DND-41 (cell line): ENCODE data around the gene MAL.

Source experiments
- ATAC-seq: fragments of 200-7000 bp; cut with Tn5 transposase; 3 replicates; pipeline ENCODE4 v1.9.1; 2021; ENCODE audit warnings: low read depth; ENCODE audit not compliant: insufficient read depth
- DNase-seq: peaks from one replicate; pipeline ENCODE4 v3.0.0-alpha.2; 2020
- H2AFZ ChIP-seq: 2 replicates; pipeline ENCODE4 v1.6.0; 2012; ENCODE audit warnings: low read depth, low read length
- H3K27ac ChIP-seq: 2 replicates; pipeline ENCODE4 v1.5.1; 2012; ENCODE audit warnings: low read length, inconsistent platforms
- H3K27me3 ChIP-seq: fragments of 200-600 bp; sonication (generic); 2 replicates; pipeline ENCODE4 v1.6.0; 2012; ENCODE audit warnings: low read length, mild to moderate bottlenecking, inconsistent platforms; ENCODE audit not compliant: insufficient read depth, poor library complexity
- H3K36me3 ChIP-seq: 2 replicates; pipeline ENCODE4 v1.5.1; 2012; ENCODE audit warnings: low read length, inconsistent platforms; ENCODE audit not compliant: insufficient read depth
- H3K4me1 ChIP-seq: 2 replicates; pipeline ENCODE4 v1.5.1; 2012; ENCODE audit warnings: mild to moderate bottlenecking, low read length; ENCODE audit not compliant: insufficient read depth
- H3K4me2 ChIP-seq: 2 replicates; pipeline ENCODE4 v1.6.0; 2012; ENCODE audit warnings: mild to moderate bottlenecking, moderate library complexity, low read length, inconsistent platforms; ENCODE audit not compliant: insufficient read depth
- H3K4me3 ChIP-seq, 2 experiments: fragments of 200-600 bp in 1 of 2; shearing (Covaris generic) in 1 of 2; 2 replicates each; pipeline ENCODE4 v1.5.1; 2012 to 2016; ENCODE audit warnings: inconsistent platforms in 2 of 2, low read length in 2 of 2, mild to moderate bottlenecking in 2 of 2, low read depth in 1 of 2, moderate library complexity in 1 of 2
- H3K79me2 ChIP-seq: 2 replicates; pipeline ENCODE4 v1.6.0; 2012; ENCODE audit warnings: low read length, inconsistent platforms; ENCODE audit not compliant: insufficient read depth
- H3K9ac ChIP-seq: 2 replicates; pipeline ENCODE4 v1.6.0; 2012; ENCODE audit warnings: low read depth, mild to moderate bottlenecking, inconsistent platforms, low read length, moderate library complexity
- H3K9me3 ChIP-seq: 2 replicates; pipeline ENCODE4 v1.5.1; 2012; ENCODE audit warnings: low read length, moderate library complexity, mild to moderate bottlenecking, inconsistent platforms; ENCODE audit not compliant: insufficient read depth, severe bottlenecking
- H4K20me1 ChIP-seq: 2 replicates; pipeline ENCODE4 v1.6.0; 2012; ENCODE audit warnings: low read length; ENCODE audit not compliant: insufficient read depth
- EZH2 ChIP-seq: IDR thresholded peaks from 3 replicates; pipeline ENCODE4 v1.6.1; 2012; ENCODE audit warnings: borderline replicate concordance, low read depth, mild to moderate bottlenecking, moderate library complexity, low read length, inconsistent platforms; ENCODE audit not compliant: severe bottlenecking
- TF ChIP-seq, protein P1 (sequence below): IDR thresholded peaks from 2 replicates; pipeline ENCODE4 v1.5.1; 2012; ENCODE audit warnings: borderline replicate concordance, low read length, moderate library complexity, mild to moderate bottlenecking; ENCODE audit not compliant: poor library complexity, severe bottlenecking; ENCODE audit errors: extremely low read depth

The MAL gene

DNA sequence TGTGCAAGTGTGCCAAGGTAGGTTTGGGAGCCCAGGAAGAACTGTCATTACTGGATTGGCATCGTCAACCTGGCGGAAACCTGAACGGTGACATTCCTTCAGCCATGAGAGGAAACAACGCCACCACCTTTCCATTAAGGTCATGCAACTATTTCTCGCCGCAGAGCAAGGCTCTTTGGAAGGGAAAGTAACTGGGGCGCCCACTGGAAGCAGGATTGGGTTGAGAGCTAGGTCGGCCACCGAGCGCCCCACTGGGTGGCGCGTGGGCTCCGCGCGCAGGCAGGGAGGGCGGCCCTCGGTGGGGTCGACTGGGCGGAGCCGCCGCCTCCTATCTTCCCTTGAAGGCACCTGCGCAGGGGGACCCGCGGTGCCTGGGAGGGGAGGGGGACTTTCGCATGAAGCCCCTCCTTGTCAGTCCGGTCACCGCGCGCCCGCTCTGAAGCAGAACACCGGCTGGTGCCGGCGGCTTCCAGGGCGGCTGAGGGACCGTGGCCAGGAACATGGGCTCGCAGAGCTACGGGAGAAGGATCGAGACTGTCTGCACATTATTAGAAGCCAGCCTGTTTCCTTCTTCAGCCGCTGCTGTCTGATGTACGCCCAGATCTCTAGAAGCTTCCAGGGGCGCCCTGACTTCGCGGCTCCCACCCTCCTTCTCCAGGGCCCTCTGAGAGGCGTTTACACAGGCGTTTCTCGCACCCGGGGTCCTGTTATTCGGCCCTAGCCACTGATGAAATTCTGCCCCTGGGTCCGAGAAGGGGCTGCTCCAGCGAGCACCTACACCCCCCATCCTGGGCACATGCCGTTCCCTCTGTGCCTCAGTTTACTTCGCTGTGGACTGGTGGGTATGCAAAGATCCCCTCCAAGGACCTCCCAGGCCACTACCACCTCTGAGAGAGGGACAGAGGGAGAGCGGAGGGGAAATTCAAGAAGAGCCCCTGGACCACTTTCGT lies 27.3 kb upstream of the MAL start:
- Histone ChIP-seq H2AFZ (no peak overlapping the region), H3K4me3 (no peak overlapping the region), H3K79me2 (no peaks in the 10 kb centered on the region), H3K4me1 (no peaks in the 10 kb centered on the region), H3K36me3 (no peaks in the 10 kb centered on the region), H4K20me1 (no peaks in the 10 kb centered on the region), H3K27ac (no peak overlapping the region), H3K9ac (no peak overlapping the region), H3K9me3 (no peaks in the 10 kb centered on the region), H3K27me3 (no peaks in the 10 kb centered on the region), H3K4me2 (no peak overlapping the region)
- DNase-seq (no peak), ATAC-seq (no peak)
- TF ChIP-seq, protein P1, sequence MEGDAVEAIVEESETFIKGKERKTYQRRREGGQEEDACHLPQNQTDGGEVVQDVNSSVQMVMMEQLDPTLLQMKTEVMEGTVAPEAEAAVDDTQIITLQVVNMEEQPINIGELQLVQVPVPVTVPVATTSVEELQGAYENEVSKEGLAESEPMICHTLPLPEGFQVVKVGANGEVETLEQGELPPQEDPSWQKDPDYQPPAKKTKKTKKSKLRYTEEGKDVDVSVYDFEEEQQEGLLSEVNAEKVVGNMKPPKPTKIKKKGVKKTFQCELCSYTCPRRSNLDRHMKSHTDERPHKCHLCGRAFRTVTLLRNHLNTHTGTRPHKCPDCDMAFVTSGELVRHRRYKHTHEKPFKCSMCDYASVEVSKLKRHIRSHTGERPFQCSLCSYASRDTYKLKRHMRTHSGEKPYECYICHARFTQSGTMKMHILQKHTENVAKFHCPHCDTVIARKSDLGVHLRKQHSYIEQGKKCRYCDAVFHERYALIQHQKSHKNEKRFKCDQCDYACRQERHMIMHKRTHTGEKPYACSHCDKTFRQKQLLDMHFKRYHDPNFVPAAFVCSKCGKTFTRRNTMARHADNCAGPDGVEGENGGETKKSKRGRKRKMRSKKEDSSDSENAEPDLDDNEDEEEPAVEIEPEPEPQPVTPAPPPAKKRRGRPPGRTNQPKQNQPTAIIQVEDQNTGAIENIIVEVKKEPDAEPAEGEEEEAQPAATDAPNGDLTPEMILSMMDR, result no peak
- no peak for TF ChIP-seq EZH2

DNA sequence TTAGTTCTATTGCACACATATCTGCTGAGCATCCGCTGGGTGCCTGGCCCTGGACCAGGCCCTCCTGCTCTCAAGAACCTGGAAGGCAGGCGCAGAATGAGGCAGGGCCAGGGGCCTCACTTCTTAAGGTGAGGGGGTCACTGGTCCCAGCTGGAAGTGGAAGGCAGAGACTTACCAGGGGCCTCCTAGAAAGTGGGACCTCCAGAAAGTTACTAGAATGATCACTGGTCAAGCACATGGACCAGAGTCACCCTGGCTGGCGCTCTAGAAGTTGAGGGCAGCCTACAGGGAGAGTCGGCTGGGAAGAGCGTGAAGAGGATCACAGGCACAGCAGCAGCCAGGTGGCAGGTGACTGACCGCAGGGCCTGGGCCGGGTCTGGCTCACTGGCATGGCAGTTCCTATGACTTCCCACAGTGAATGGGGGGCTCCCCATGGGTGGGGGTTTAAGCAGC lies 26.1 kb upstream of the MAL start:
- no peaks in the 10 kb centered on the region for H3K9me3 ChIP-seq
- H3K27me3 ChIP-seq, result no peaks in the 10 kb centered on the region
- H3K4me3 ChIP-seq, result no peak overlapping the region
- H3K4me1 ChIP-seq, result no peaks in the 10 kb centered on the region
- H3K9ac ChIP-seq, result no peak overlapping the region
- H4K20me1 ChIP-seq, result no peaks in the 10 kb centered on the region
- DNase-seq (no peak), ATAC-seq (no peak)
- H3K79me2 ChIP-seq, result no peaks in the 10 kb centered on the region
- no peak overlapping the region for H3K4me2 ChIP-seq
- H3K36me3 ChIP-seq, result no peaks in the 10 kb centered on the region
- H3K27ac ChIP-seq, result no peak overlapping the region
- TF ChIP-seq, protein P1, result no peak
- TF ChIP-seq EZH2, result no peak
- no peak overlapping the region for H2AFZ ChIP-seq

DNA sequence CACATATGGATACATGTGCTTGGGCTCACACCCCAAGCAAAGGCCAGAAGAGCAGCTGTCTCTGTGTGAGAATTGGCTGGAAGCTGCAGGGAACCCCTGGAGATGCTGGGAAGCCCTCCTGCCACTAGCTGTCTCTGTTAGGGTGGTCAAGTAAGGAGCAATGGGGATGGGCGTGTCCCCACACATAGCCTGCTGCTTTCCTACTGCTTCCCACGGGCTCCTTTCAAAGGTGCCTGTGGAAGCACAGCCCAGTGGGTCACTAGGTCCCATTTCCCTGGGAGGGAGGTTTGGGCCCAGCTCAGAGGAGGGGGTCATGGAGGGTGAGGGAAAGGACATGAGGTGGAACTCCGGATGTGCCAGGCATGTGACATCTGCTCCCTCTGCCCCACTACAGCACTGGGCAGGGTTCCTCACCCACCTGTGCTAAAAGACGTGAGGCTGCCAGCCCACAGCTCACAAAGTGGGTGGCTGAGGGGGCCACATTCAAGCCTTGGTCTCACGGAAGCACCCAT lies 24.4 kb upstream of the MAL start:
- no peak overlapping the region for H3K27ac ChIP-seq
- H3K9ac ChIP-seq, result no peak overlapping the region
- H3K4me3 ChIP-seq, result no peak overlapping the region
- H3K4me2 ChIP-seq, result no peak overlapping the region
- no peaks in the 10 kb centered on the region for H3K27me3 ChIP-seq
- no peak for TF ChIP-seq EZH2
- TF ChIP-seq, protein P1, result no peak
- no peaks in the 10 kb centered on the region for H3K4me1 ChIP-seq
- H3K79me2 ChIP-seq, result no peaks in the 10 kb centered on the region
- no peaks in the 10 kb centered on the region for H3K36me3 ChIP-seq
- H4K20me1 ChIP-seq, result no peaks in the 10 kb centered on the region
- ATAC-seq (no peak), DNase-seq (no peak)
- H2AFZ ChIP-seq, result no peak overlapping the region
- H3K9me3 ChIP-seq, result no peaks in the 10 kb centered on the region
